COLO668 (cell line): ENCODE measurements around the gene CASTOR1.

Source experiments
- DNase-seq: peaks from one replicate; lab custom pipeline; 2025; ENCODE audit not compliant: unreplicated experiment; lab: John Stamatoyannopoulos, UW

CASTOR1 gene

GRCh38 chr22:30266445-30267381 lies 22.6 kb downstream of the CASTOR1 start, which contains the start of gene OSM:
Gene OSM (minus strand): TSS chr22:30266851. CDS start chr22:30266799, 52 bp downstream.
- DNase-seq, result peak; percentile 13

- DNase-seq, result no peak
These were observed 23.4 kb downstream of the CASTOR1 start for GRCh38 chr22:30265823-30266444.

GRCh38 chr22:30265131-30265720 lies 24.1 kb downstream of the CASTOR1 start:
- no peak for DNase-seq

- no peak for DNase-seq
These were observed 25.4 kb downstream of the CASTOR1 start for GRCh38 chr22:30263883-30264282.

GRCh38 chr22:30262917-30263741 lies 26.2 kb downstream of the CASTOR1 start:
- peak; percentile 71 for DNase-seq

GRCh38 chr22:30262112-30262511 lies 27.2 kb downstream of the CASTOR1 start:
- no peak for DNase-seq

- DNase-seq, result no peak
These were observed 28.2 kb downstream of the CASTOR1 start for GRCh38 chr22:30261134-30261533.

GRCh38 chr22:30260682-30261081 lies 28.6 kb downstream of the CASTOR1 start:
- DNase-seq, result no peak

- no peak for DNase-seq
These were observed 29.0 kb downstream of the CASTOR1 start for GRCh38 chr22:30260276-30260675.

GRCh38 chr22:30254314-30254713 lies 35.0 kb downstream of the CASTOR1 start:
- no peak for DNase-seq

GRCh38 chr22:30253205-30253852 lies 36.0 kb downstream of the CASTOR1 start:
- DNase-seq, result peak; percentile 51

GRCh38 chr22:30252411-30253204 lies 36.7 kb downstream of the CASTOR1 start:
- DNase-seq, result peak; percentile 19

- peak; percentile 7 for DNase-seq
These were observed 37.6 kb downstream of the CASTOR1 start for GRCh38 chr22:30251711-30252110.

- peak; percentile 14 for DNase-seq
These were observed 38.5 kb downstream of the CASTOR1 start for GRCh38 chr22:30250661-30251267.

GRCh38 chr22:30250039-30250565 lies 39.2 kb downstream of the CASTOR1 start:
- no peak for DNase-seq

- no peak for DNase-seq
These were observed 40.0 kb downstream of the CASTOR1 start for GRCh38 chr22:30249049-30250038.

GRCh38 chr22:30248484-30248883 lies 40.8 kb downstream of the CASTOR1 start:
- DNase-seq, result no peak

- DNase-seq, result no peak
These were observed 41.3 kb downstream of the CASTOR1 start for GRCh38 chr22:30247974-30248373.
